Spinal cord (tissue), 10 donors: ENCODE results near the gene AKR1C4. TPM values are rescaled to one million over a fixed set of nuclear protein-coding genes. Genes with fewer than 3 reads are reported as not detected.

Experiments
- DNase-seq, 6 donors: peaks; one replicate each; pipeline versions ENCODE4 v3.0.0 to v3.0.0-alpha.2; 2013 to 2015; ENCODE audit warnings: low spot score in 6 of 6, low read depth in 4 of 6
- H3K27ac ChIP-seq: one replicate; pipeline ENCODE4 v1.5.1; 2013; ENCODE audit warnings: low read depth, low read length, control low read depth
- H3K27me3 ChIP-seq: one replicate; pipeline ENCODE4 v1.6.1; 2013; ENCODE audit warnings: low read length; ENCODE audit not compliant: control insufficient read depth, insufficient read depth
- H3K36me3 ChIP-seq: one replicate; pipeline ENCODE4 v1.6.1; 2013; ENCODE audit warnings: low read length; ENCODE audit not compliant: control insufficient read depth, insufficient read depth
- H3K4me1 ChIP-seq: one replicate; pipeline ENCODE4 v1.6.1; 2013; ENCODE audit warnings: low read length; ENCODE audit not compliant: control insufficient read depth, insufficient read depth
- H3K4me3 ChIP-seq: one replicate; pipeline ENCODE4 v1.5.1; 2013; ENCODE audit warnings: low read depth, low read length, control low read depth
- H3K9me3 ChIP-seq: one replicate; pipeline ENCODE4 v1.6.1; 2013; ENCODE audit warnings: low read length; ENCODE audit not compliant: control insufficient read depth, insufficient read depth
- WGBS: methylation state at CpG from one replicate; pipeline ENCODE4 v1.1.5; 2013; ENCODE audit warnings: missing lambda C conversion rate; ENCODE audit not compliant: insufficient coverage; 5-methylcytosine and 5-hydroxymethylcytosine counted together
- polyA plus RNA-seq, 2 donors: library from polyadenylated mRNA; unstranded; fragments of 120-200 nt; gene quantifications; one replicate each; pipeline ENCODE4 v1.2.1, GENCODE V29; 2013; ENCODE audit not compliant: insufficient read length in 2 of 2
- total RNA-seq, 2 donors: library from RNA; depleted of rRNA in 1 of 2; stranded (reverse); fragments of 120-200 nt in 1 of 2; fragments of >200 nt in 1 of 2; gene quantifications; one replicate each; pipeline versions ENCODE4 v1.2.3 to v1.2.4, GENCODE V29; 2013 to 2014
- donor health status: healthy.

AKR1C4 gene
- total and polyA plus RNA-seq, 4 donors: not detected

DNA sequence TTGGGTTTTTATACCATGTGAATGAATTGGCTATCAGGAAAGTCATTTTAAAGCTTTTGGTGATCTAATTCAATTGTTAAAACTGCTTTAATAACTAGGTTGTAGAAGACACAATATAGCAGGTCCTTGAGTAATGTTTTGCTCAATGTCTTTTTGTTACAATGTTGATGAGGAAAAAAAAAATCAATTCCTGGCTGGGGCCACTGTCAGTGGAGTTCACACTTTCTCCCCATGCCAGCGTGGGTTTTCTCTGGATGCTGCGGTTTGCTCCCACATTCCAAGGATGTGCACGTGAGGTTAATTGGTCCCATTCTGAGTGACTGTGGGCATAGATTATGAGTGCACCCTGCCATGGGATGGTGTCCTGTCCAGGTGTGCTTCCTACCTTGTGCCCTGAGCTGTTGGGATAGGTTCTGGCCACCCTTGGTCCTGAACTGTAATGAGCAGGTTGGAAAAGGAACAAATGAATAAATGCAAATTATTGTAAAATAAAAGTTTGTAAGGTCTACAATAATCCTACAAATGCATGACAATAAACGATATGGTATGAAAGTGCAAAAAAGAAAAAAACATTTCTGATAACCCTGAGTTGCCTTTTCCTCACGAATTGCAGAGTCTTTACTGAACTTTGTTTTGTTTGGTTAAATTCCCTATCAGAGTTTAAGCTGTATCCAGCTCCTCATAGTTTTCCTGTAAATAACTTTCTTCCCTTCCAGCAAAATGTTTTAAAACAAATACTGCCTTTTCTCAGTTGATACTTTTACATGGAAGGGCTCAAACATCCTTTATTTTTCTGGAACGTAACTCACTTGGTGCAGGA is 62.7 kb downstream of the AKR1C4 start:
- no peaks in the 10 kb centered on the region for H3K27me3 ChIP-seq
- no peak overlapping the region for H3K27ac ChIP-seq
- H3K4me3 ChIP-seq: no peak overlapping the region
- no CpG with 5 or more reads among the region's 6 CpGs for WGBS
- H3K36me3 ChIP-seq: no peaks in the 10 kb centered on the region
- no peaks in the 10 kb centered on the region for H3K4me1 ChIP-seq
- no peak for DNase-seq
- H3K9me3 ChIP-seq: peaks cover 4% of the 10 kb centered on the region

DNA sequence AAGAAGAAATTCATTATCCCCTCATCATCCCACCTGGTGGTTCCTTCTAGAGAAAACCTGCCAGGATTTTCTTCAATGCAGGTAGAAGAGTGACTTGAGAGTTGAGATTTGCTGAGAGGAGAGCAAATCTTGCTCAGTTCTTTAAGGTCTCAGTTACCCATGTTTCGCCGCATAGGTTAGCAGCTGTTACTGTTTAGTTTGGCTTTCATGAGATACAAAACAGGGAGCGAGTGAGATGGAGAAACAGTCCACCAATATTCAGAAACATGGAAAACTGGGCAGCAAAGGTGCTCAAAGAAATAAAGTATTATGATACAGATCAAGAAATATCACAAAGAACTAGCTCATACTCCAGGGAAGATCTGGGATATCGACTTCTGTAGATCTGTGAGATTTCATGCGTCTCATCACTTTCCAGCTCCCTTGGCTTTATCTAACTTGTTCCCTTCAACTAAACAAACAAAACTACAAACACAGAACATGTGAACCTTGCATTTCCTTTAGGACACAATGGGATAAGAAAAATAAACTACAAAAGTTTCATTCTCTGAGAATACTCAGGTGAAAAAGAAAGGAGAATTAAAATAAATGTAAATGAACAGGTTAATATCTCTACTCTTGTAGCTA is 63.4 kb downstream of the AKR1C4 start:
- H3K4me3 ChIP-seq: no peak overlapping the region
- WGBS: 92% methylated on average over 4 of the region's 5 CpGs
- H3K27me3 ChIP-seq: no peaks in the 10 kb centered on the region
- H3K27ac ChIP-seq: no peak overlapping the region
- no peak for DNase-seq
- H3K36me3 ChIP-seq: no peaks in the 10 kb centered on the region
- H3K9me3 ChIP-seq: peaks cover 4% of the 10 kb centered on the region
- H3K4me1 ChIP-seq: no peaks in the 10 kb centered on the region

DNA sequence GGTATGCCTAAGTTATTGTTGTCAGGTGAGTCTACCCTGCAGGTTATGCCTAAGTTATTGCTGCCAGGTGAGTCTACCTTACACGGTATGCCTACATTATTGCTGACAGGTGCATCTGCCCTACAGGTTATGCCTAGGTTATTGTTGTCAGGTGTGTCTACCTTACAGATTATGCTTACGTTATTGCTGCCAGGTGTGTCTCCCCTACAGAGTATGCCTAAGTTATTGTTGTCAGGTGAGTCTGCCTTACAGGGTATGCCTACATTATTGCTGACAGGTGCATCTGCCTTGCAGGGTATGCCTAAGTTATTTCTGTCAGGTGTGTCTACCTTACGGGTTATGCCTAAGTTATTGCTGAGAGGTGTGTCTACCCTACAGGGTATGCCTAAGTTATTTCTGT is 64.2 kb downstream of the AKR1C4 start:
- H3K27ac ChIP-seq: no peak overlapping the region
- 100% methylated on average over 1 of the region's 3 CpGs for WGBS
- peaks cover 4% of the 10 kb centered on the region for H3K9me3 ChIP-seq
- H3K27me3 ChIP-seq: no peaks in the 10 kb centered on the region
- no peak overlapping the region for H3K4me3 ChIP-seq
- H3K36me3 ChIP-seq: no peaks in the 10 kb centered on the region
- no peak for DNase-seq
- no peaks in the 10 kb centered on the region for H3K4me1 ChIP-seq

DNA sequence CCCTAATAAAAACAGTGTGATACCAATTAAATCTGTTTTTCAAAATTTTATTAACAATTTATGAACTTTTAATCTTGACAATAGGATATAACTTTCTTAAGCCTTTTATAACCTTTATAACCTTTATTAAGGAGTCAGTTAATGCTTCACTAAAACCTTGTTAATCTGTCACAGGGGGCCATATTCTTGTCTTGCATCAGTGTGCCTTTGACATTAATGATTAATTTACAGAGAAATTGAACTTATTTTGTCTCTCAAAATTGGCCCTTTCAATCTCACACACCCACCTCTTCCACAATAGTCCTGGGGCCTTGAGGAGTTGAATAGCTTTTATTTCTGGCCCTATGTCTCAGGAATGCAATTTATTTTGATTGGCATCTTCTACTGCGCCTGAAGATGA is 68.5 kb downstream of the AKR1C4 start:
- peaks cover 7% of the 10 kb centered on the region for H3K9me3 ChIP-seq
- DNase-seq: no peak
- no peaks in the 10 kb centered on the region for H3K4me1 ChIP-seq
- no peak overlapping the region for H3K4me3 ChIP-seq
- no peak overlapping the region for H3K27ac ChIP-seq
- no peaks in the 10 kb centered on the region for H3K27me3 ChIP-seq
- no peaks in the 10 kb centered on the region for H3K36me3 ChIP-seq
- WGBS: no CpG with 5 or more reads among the region's 1 CpG

DNA sequence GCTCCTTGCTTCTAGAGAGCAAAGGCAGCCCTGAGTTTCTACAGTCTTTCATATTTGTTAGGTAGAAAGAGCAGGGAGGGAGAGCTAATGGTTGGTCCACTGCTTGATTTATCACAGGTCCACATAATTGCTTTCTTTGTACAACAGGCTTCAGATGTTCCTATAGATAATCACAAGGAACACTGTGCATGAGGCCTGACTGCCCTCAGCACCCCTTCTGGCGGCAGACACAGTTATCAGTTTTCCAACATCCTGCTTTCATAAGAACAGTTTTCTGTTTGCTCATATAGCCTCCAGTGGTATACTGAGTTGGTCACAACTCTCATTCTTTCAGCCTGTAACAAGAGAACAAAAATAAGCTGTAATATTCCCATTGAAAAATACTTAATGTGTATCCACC is 69.7 kb downstream of the AKR1C4 start:
- WGBS: 100% methylated on average over 1 of the region's 1 CpG
- DNase-seq: no peak
- no peaks in the 10 kb centered on the region for H3K36me3 ChIP-seq
- peaks cover 7% of the 10 kb centered on the region for H3K9me3 ChIP-seq
- no peak overlapping the region for H3K4me3 ChIP-seq
- no peaks in the 10 kb centered on the region for H3K27me3 ChIP-seq
- no peaks in the 10 kb centered on the region for H3K4me1 ChIP-seq
- H3K27ac ChIP-seq: no peak overlapping the region

DNA sequence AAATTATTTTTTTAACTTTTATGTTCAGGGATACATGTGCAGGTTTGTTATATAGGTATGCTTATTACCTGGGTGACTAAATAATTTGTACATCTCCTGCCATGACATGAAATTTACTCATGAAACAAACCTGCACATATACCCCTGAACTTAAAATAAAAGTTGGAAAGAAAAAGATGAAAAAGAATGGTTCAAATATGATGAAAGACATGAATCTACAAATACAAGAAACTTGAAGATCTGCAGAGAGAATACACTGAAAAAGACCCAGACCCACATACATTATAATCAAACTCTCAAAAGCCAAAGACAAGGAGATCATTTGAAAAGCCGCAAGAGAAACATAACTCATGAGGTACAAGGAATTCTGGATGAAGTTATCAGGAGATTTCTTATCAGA is 70.2 kb downstream of the AKR1C4 start:
- DNase-seq: no peak
- Histone ChIP-seq H3K9me3 (peaks cover 7% of the 10 kb centered on the region), H3K27ac (no peak overlapping the region), H3K36me3 (no peaks in the 10 kb centered on the region), H3K27me3 (no peaks in the 10 kb centered on the region), H3K4me1 (no peaks in the 10 kb centered on the region), H3K4me3 (no peak overlapping the region)
- WGBS: no CpG with 5 or more reads among the region's 1 CpG

DNA sequence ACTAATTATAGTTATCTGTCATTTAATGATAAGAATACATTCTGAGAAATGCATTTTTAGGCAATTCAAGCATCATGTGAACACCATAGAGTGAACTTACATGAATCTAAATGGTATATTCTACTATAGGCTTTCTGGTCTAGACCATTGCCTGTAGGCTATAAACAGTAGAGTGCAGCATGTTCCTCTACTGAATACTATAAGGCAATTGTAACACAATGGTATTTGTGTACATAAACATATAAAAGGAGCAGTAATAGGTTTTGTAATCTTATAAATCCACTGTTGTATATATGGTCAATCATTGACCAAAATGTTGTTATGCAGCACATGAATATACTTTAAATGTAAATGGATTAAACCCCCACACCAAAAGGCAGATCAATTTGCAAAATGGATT is 71.6 kb downstream of the AKR1C4 start:
- Histone ChIP-seq H3K4me3 (no peak overlapping the region), H3K4me1 (no peaks in the 10 kb centered on the region), H3K27me3 (no peaks in the 10 kb centered on the region), H3K9me3 (peaks cover 7% of the 10 kb centered on the region), H3K27ac (no peak overlapping the region), H3K36me3 (no peaks in the 10 kb centered on the region)
- DNase-seq: no peak

Other genes with a start within 250 kb of the AKR1C4 start
- 10 to 100 TPM; 20.2 to 53.3 TPM for gene AKR1C1, start 233.4 kb upstream of the AKR1C4 start, total RNA-seq
- 10 to 100 TPM; 56.0 to 60.3 TPM for gene AKR1C1, start 233.4 kb upstream of the AKR1C4 start, polyA plus RNA-seq
- gene AKR1C2, start 193.0 kb upstream of the AKR1C4 start, total RNA-seq: 10 to 100 TPM; 27.5 to 33.4 TPM
- 10 to 100 TPM; 48.9 to 58.3 TPM for gene AKR1C2, start 193.0 kb upstream of the AKR1C4 start, polyA plus RNA-seq
- 1 to 10 TPM; 4.9 to 6.1 TPM for gene AKR1C3, start 102.4 kb upstream of the AKR1C4 start, total RNA-seq
- gene AKR1C3, start 102.4 kb upstream of the AKR1C4 start, polyA plus RNA-seq: 1 to 10 TPM; 1.5 to 2.3 TPM
- under 1 TPM; 0.20 to 0.94 TPM for gene AKR1C8, start 11.7 kb upstream of the AKR1C4 start, total RNA-seq
- gene AKR1C8, start 11.7 kb upstream of the AKR1C4 start, polyA plus RNA-seq: not detected
- gene UCN3, start 168.1 kb downstream of the AKR1C4 start, total RNA-seq: under 1 TPM; 0.17 to 0.50 TPM
- gene UCN3, start 168.1 kb downstream of the AKR1C4 start, polyA plus RNA-seq: 1 to 10 TPM in 1 of 2 donors, under 1 TPM in 1; 0.86 to 1.1 TPM
- under 1 TPM in 1 of 2 donors, not detected in 1; 0.66 TPM for gene TUBAL3, start 208.0 kb downstream of the AKR1C4 start, total RNA-seq
- under 1 TPM in 1 of 2 donors, not detected in 1; 0.18 TPM for gene TUBAL3, start 208.0 kb downstream of the AKR1C4 start, polyA plus RNA-seq
- gene NET1, start 215.7 kb downstream of the AKR1C4 start, total RNA-seq: 100 to 1,000 TPM in 1 of 2 donors, 10 to 100 TPM in 1; 91.9 to 190 TPM
- gene NET1, start 215.7 kb downstream of the AKR1C4 start, polyA plus RNA-seq: 10 to 100 TPM; 32.4 to 63.7 TPM